ENCODE measurements around the gene ADGRD1. TPM values are rescaled to one million over a fixed set of nuclear protein-coding genes. Genes with fewer than 3 reads are reported as not detected.

Gene ADGRD1
- total and polyA plus RNA-seq, 7 donors, result 0.46 to 22.5 (median 7.2) TPM

DNA sequence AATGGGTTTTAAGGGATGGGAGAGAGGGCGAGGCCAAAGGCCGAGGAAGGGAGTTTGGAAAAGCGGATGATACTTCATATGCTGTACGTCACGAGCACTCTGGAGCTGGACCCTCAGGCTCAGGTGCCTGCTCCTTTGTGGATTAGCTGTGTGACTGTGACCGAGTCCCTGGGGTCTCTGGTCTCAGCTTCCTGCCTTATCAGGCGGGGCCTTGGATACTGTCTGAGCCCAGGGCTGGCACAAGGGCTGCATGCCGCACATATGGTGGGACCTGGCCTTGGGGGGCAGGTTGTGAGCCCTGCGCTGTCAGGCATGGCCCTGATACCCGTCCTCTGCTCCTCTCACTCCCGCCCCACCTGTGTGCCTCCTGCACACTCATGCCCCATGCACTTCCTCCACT lies 95.3 kb downstream of the ADGRD1 start:
- intact Hi-C loops (cut with DNase I), result no loop called here
- DNase-seq, result no peak
- H3K9me3 ChIP-seq, result no peaks in the 10 kb centered on the region
- peak overlapping the region in 1 of 4 donors; percentile 14 for H3K27ac ChIP-seq
- H3K4me3 ChIP-seq, result no peak overlapping the region
- TF ChIP-seq POLR2A (IDR thresholded peaks at IDR 0.05) (no peak), EP300 (IDR thresholded peaks at IDR 0.05) (no peak), POLR2AphosphoS5 (IDR thresholded peaks at IDR 0.05) (no peak)
- TF ChIP-seq, protein P1, sequence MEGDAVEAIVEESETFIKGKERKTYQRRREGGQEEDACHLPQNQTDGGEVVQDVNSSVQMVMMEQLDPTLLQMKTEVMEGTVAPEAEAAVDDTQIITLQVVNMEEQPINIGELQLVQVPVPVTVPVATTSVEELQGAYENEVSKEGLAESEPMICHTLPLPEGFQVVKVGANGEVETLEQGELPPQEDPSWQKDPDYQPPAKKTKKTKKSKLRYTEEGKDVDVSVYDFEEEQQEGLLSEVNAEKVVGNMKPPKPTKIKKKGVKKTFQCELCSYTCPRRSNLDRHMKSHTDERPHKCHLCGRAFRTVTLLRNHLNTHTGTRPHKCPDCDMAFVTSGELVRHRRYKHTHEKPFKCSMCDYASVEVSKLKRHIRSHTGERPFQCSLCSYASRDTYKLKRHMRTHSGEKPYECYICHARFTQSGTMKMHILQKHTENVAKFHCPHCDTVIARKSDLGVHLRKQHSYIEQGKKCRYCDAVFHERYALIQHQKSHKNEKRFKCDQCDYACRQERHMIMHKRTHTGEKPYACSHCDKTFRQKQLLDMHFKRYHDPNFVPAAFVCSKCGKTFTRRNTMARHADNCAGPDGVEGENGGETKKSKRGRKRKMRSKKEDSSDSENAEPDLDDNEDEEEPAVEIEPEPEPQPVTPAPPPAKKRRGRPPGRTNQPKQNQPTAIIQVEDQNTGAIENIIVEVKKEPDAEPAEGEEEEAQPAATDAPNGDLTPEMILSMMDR (IDR thresholded peaks at IDR 0.05), result no peak
- no peaks in the 10 kb centered on the region for H3K4me1 ChIP-seq
- H3K27me3 ChIP-seq, result no peaks in the 10 kb centered on the region
- no peaks in the 10 kb centered on the region for H3K36me3 ChIP-seq
- 79 to 91% methylated on average over 11 of the region's 11 CpGs for WGBS, 2 donors

DNA sequence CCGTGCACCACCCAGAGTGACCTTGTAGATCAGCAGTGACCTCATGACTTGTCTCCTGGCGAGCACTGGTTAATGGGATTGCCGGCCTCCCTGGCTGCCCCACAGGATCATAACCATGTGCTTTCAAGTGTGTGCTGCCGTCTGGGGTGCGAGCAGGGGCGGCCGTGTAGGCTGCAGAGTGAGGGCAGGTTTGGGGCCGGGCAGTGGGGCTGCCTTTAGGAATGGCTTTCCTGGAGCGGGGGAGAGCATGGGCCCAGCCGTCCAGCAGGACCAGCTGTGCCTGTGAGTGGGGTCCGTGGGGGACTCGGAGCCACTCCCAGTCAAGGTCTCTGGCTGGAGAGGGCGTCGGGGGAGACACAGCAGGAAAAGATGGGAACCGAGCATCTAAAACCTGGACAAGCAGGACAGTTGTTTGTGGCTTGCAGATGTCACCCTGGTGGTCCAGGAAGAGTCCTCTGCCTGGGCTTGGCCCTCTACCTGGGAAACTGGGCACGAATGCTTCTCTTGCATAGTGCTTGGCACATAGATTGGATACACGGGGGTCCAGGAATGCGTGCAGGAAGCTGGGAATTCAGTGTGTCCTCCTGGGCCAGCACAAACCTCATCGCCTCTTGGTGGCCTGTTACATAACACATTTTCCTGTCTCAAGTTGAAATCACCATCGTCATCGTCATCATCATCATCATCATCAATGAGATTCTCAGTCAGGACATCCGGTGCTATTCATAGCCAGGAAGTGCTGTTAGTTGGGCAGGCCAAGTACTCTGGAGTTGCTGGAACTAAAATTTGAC lies 96.0 kb downstream of the ADGRD1 start:
- Histone ChIP-seq H3K27ac (no peak overlapping the region), H3K27me3 (no peaks in the 10 kb centered on the region), H3K36me3 (no peaks in the 10 kb centered on the region), H3K4me3 (no peak overlapping the region), H3K9me3 (no peaks in the 10 kb centered on the region), H3K4me1 (no peaks in the 10 kb centered on the region)
- TF ChIP-seq POLR2AphosphoS5 (IDR thresholded peaks at IDR 0.05) (peak in 1 of 4 donors; percentile 4), EP300 (IDR thresholded peaks at IDR 0.05) (no peak)
- TF ChIP-seq, protein P1 (IDR thresholded peaks at IDR 0.05), result no peak
- no peak for DNase-seq
- intact Hi-C loops (cut with DNase I), result no loop called here
- 76 to 78% methylated on average over 22 of the region's 22 CpGs for WGBS, 2 donors

DNA sequence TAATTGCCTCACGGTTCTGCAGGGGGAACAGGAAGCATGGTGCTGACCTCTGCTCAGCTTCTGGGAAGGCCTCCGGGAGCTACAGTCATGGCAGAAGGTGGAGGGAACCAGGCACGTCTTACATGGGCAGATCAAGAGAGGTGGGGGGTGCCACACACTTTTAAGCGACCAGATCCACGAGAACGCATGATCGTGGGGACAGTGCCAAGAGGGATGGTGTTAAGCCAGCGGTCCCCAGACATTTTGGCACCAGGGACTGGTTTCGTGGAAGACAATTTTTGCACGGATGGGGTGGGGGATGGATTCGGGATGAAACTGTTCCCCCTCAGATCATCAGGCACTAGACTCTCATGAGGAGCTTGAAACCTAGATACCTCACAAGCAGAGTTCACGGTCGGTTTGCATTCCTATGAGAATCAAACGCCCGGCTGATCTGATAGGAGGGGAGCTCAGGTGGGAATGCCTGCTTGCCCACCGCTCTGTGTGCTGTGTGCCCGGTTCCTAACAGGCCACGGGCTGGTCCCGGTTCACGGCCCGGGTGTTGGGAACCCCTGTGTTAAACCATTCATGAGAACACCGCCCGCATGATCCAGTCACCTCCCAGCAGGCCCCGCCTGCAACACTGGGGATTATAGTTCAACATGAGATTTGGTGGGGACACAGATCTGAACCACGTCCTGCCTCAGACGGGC lies 96.9 kb downstream of the ADGRD1 start:
- H3K36me3 ChIP-seq, result no peaks in the 10 kb centered on the region
- TF ChIP-seq POLR2A (IDR thresholded peaks at IDR 0.05) (no peak), EP300 (IDR thresholded peaks at IDR 0.05) (no peak), POLR2AphosphoS5 (IDR thresholded peaks at IDR 0.05) (no peak)
- TF ChIP-seq, protein P1 (IDR thresholded peaks at IDR 0.05), result no peak
- 84 to 89% methylated on average over 26 of the region's 26 CpGs for WGBS, 2 donors
- H3K4me1 ChIP-seq, result no peaks in the 10 kb centered on the region
- no peak overlapping the region for H3K4me3 ChIP-seq
- no peak for DNase-seq
- no peaks in the 10 kb centered on the region for H3K27me3 ChIP-seq
- H3K9me3 ChIP-seq, result no peaks in the 10 kb centered on the region
- no peak overlapping the region for H3K27ac ChIP-seq
- intact Hi-C loops (cut with DNase I), result no loop called here

DNA sequence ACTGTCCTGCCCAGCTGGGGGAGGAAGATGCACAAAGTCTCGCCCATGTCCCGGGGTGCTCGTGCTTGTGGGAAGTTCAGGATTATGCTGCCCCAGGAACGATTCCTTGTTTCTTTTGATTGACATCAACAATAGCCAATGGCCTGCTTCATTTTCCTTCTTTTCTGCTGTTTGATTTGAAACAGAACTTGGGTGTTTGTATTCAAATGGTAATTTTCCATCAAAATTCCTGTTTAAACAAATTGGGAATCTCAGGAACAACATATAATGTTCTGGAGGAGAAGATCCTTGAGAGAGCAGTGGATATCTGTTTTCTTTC lies 97.4 kb downstream of the ADGRD1 start:
- no peak for TF ChIP-seq EP300 (IDR thresholded peaks at IDR 0.05)
- TF ChIP-seq, protein P1 (IDR thresholded peaks at IDR 0.05), result no peak
- no peak for TF ChIP-seq POLR2AphosphoS5 (IDR thresholded peaks at IDR 0.05)
- TF ChIP-seq POLR2A (IDR thresholded peaks at IDR 0.05), result no peak
- no peak overlapping the region for H3K27ac ChIP-seq
- H3K4me1 ChIP-seq, result peaks cover 0 to 3% (median 0%) of the 10 kb centered on the region in 4 donors
- H3K9me3 ChIP-seq, result no peaks in the 10 kb centered on the region
- no peaks in the 10 kb centered on the region for H3K27me3 ChIP-seq
- no peak for DNase-seq
- no peak overlapping the region for H3K4me3 ChIP-seq
- intact Hi-C loops (cut with DNase I), result no loop called here
- no peaks in the 10 kb centered on the region for H3K36me3 ChIP-seq
- 79 to 90% methylated on average over 4 of the region's 4 CpGs for WGBS, 2 donors
